ENCODE data around the gene PROM1. TPM values are rescaled to one million over a fixed set of nuclear protein-coding genes. Genes with fewer than 3 reads are reported as not detected.

Gene PROM1
- total and polyA plus RNA-seq, 3 donors from 2014 or later: 24.5 to 32.9 (median 25.4) TPM

DNA sequence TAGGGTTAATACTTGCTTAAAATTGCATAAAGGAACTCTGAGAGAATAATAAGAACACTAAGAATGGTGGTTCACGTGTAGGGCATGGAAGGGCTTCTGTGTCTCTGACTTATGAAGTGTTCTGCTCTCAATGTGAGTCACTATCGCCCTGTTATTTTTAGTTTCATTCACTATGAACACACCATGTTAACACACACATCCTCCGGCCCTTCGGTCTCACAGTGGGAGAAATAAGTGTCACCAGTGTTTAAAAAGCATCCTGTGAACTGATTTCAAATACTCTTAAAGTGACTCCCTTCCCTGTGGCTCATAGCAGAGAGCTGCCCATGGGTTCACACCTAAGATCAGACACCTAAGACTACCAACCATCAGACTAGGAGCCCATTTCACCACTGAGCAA is 87.0 kb downstream of the PROM1 start:
- Histone ChIP-seq H3K9me3 (no peaks in the 10 kb centered on the region), H3K27me3 (no peaks in the 10 kb centered on the region), H3K27ac (no peak overlapping the region), H3K4me3 (no peak overlapping the region), H3K36me3 (ENCODE audit: low read depth, missing control alignments) (no peaks in the 10 kb centered on the region), H3K4me1 (peaks cover 3% of the 10 kb centered on the region)
- 75 to 90% methylated on average over 4 of the region's 4 CpGs for WGBS, 2 donors
- intact Hi-C loops (cut with DNase I; ENCODE audit: low total_unique reads): no loop called here
- no peak for DNase-seq
- TF ChIP-seq, protein P1, sequence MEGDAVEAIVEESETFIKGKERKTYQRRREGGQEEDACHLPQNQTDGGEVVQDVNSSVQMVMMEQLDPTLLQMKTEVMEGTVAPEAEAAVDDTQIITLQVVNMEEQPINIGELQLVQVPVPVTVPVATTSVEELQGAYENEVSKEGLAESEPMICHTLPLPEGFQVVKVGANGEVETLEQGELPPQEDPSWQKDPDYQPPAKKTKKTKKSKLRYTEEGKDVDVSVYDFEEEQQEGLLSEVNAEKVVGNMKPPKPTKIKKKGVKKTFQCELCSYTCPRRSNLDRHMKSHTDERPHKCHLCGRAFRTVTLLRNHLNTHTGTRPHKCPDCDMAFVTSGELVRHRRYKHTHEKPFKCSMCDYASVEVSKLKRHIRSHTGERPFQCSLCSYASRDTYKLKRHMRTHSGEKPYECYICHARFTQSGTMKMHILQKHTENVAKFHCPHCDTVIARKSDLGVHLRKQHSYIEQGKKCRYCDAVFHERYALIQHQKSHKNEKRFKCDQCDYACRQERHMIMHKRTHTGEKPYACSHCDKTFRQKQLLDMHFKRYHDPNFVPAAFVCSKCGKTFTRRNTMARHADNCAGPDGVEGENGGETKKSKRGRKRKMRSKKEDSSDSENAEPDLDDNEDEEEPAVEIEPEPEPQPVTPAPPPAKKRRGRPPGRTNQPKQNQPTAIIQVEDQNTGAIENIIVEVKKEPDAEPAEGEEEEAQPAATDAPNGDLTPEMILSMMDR (IDR thresholded peaks at IDR 0.05): no peak
- TF ChIP-seq POLR2A (IDR thresholded peaks at IDR 0.05): no peak

DNA sequence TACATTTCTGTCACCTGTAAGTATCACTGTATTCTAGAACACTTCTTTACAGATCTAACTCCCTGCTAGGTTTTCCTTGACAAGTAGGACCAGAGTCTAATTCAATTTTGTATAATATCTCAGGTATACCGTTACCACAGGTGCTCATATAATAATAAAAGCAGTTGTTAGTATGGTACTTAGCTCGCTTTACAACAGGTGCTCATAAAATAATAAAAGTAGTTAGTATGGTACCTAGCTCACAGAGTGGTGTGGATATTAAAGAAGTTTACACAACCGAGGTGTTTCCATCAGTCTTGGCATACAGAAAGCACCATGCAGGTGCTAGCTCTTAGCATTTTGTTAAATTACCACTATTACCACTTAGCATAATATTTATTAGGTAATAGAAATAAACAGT is 88.0 kb downstream of the PROM1 start:
- Histone ChIP-seq H3K4me3 (no peak overlapping the region), H3K27ac (no peak overlapping the region), H3K27me3 (no peaks in the 10 kb centered on the region), H3K36me3 (ENCODE audit: low read depth, missing control alignments) (no peaks in the 10 kb centered on the region), H3K9me3 (no peaks in the 10 kb centered on the region), H3K4me1 (no peaks in the 10 kb centered on the region)
- no peak for DNase-seq
- intact Hi-C loops (cut with DNase I; ENCODE audit: low total_unique reads): no loop called here
- WGBS, 2 donors: 93 to 95% methylated on average over 3 of the region's 3 CpGs
- TF ChIP-seq, protein P1 (IDR thresholded peaks at IDR 0.05): no peak
- no peak for TF ChIP-seq POLR2A (IDR thresholded peaks at IDR 0.05)

DNA sequence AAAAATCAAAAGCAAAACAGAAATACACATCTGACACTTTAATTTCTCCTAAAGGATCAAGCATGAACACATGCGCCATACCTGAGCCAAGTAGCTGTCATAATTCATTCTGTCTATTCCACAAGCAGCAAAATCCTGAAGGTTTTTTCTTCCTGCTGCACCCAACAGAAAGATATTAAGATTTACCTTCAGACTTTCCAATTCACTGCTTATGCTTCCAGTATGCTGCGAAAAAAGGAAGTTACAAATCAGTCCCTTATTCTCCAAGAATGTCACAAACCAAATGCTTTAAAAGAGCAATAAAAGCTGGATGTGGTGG is 91.7 kb downstream of the PROM1 start:
- H3K36me3 ChIP-seq (ENCODE audit: low read depth, missing control alignments): no peaks in the 10 kb centered on the region
- no peak for TF ChIP-seq POLR2A (IDR thresholded peaks at IDR 0.05)
- TF ChIP-seq, protein P1 (IDR thresholded peaks at IDR 0.05): no peak
- H3K4me1 ChIP-seq: no peaks in the 10 kb centered on the region
- intact Hi-C loops (cut with DNase I; ENCODE audit: low total_unique reads): no loop called here
- no peak overlapping the region for H3K27ac ChIP-seq
- no peaks in the 10 kb centered on the region for H3K27me3 ChIP-seq
- no peak for DNase-seq
- WGBS, 2 donors: 82 to 93% methylated on average over 2 of the region's 2 CpGs
- H3K4me3 ChIP-seq: no peak overlapping the region
- no peaks in the 10 kb centered on the region for H3K9me3 ChIP-seq

DNA sequence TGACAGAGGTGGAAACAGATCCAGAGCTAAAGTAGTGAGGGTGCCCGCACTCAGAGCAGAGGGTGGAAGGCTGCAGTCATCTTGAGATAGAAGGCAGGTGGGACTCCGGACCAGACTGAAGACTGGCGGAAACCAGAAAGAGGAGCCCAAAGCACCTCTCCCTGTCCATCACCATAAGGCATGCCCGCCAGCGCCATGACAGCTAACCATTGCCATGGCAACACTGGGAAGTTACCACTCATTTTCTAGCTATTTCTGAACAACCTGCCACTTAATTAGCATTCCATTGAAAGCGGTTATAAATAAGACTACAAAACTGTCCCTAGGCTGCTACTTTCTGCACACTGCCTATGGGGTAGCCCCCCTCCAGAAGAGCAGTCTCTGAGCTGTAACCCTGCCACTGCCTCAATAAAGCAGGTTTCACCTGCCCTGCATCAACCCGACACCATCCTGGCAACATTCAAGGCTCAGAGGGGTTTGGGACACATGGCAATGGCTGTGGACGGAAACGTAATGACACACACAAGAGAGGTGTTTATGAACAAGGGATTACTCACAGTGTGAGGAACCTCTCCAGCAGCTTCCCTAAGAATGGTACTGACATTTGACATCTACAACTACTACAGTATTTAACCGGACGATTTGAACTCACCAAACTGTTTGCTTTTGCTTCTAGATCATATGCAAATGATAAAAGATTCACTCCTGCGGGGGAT is 93.1 kb downstream of the PROM1 start:
- Histone ChIP-seq H3K4me1 (no peaks in the 10 kb centered on the region), H3K9me3 (no peaks in the 10 kb centered on the region), H3K27ac (no peak overlapping the region), H3K4me3 (no peak overlapping the region), H3K36me3 (ENCODE audit: low read depth, missing control alignments) (no peaks in the 10 kb centered on the region), H3K27me3 (no peaks in the 10 kb centered on the region)
- intact Hi-C loops (cut with DNase I; ENCODE audit: low total_unique reads): no loop called here
- no peak for DNase-seq
- TF ChIP-seq POLR2A (IDR thresholded peaks at IDR 0.05): no peak
- TF ChIP-seq, protein P1 (IDR thresholded peaks at IDR 0.05): no peak
- 84 to 87% methylated on average over 12 of the region's 12 CpGs for WGBS, 2 donors

DNA sequence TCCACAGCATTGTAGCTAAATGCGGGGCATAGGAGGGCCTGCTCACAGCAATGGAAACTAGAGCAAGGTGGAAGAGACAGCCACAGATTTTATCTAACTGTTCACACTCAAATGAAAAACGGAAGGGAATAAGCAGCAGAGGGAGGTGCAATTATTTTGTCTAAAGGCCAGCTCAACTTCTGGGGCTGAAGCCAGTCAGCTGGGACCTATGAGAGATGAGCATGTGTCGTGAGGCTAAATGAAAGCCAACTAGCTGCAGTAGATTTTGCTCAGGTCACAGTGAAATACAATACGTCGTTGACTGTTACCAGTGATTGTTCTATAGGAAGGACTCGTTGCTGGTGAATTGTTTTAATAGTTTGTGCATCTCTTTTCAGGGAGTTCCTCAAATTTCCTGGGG is 94.4 kb downstream of the PROM1 start:
- WGBS, 2 donors: 82 to 92% methylated on average over 6 of the region's 6 CpGs
- H3K27me3 ChIP-seq: no peaks in the 10 kb centered on the region
- TF ChIP-seq, protein P1 (IDR thresholded peaks at IDR 0.05): no peak
- no peak for TF ChIP-seq POLR2A (IDR thresholded peaks at IDR 0.05)
- no peak for DNase-seq
- intact Hi-C loops (cut with DNase I; ENCODE audit: low total_unique reads): no loop called here
- no peak overlapping the region for H3K27ac ChIP-seq
- no peaks in the 10 kb centered on the region for H3K36me3 ChIP-seq (ENCODE audit: low read depth, missing control alignments)
- H3K9me3 ChIP-seq: no peaks in the 10 kb centered on the region
- H3K4me1 ChIP-seq: no peaks in the 10 kb centered on the region
- H3K4me3 ChIP-seq: no peak overlapping the region
